HCT116 (cell line): ENCODE measurements around the gene RMRP.

Experiments
- JUND ChIP-seq: IDR thresholded peaks from 2 replicates; pipeline ENCODE4 v1.6.1; 2012
- TCF7L2 ChIP-seq: IDR thresholded peaks from 2 replicates; pipeline ENCODE4 v1.7.0; 2011; ENCODE audit warnings: borderline replicate concordance, inconsistent platforms; ENCODE audit not compliant: insufficient read depth, insufficient read length; ENCODE audit errors: extremely low read depth

DNA sequence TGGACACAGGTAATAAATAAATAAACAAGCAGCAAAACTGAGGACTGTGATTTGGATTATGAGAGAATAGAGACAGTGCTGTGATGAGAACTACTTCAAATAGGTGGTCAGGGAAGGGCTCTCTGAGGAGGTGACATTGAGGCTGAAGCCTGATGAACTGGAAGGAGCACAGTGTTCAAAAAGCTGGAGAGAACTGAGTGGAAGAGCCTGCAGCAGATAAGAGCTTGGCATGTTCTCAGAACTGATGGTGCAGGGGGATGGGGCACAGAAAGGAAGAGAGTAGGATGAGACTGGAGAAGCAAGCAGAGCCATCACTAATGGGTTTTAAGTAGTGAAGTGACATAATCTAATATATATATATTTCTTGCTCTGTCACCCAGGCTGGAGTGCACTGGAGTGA lies 43.1 kb upstream of the RMRP start:
- TF ChIP-seq JUND (no peak), TCF7L2 (no peak)
